Transverse colon (tissue), 4 donors: ENCODE measurements around the gene RHBDL1. TPM values are rescaled to one million over a fixed set of nuclear protein-coding genes. Genes with fewer than 3 reads are reported as not detected.
A peak's percentile ranks its signal among the peaks of the same experiment; 100 is the strongest.

Source experiments
- DNase-seq: peaks from one replicate; pipeline ENCODE4 v3.0.0-alpha.2; 2019
- H3K27ac ChIP-seq, 4 donors: fragments of 200-600 bp; sonication (generic); 2 replicates each; pipeline ENCODE4 v1.5.1; 2016 to 2018; ENCODE audit warnings: inconsistent platforms in 4 of 4
- H3K27me3 ChIP-seq: fragments of 200-600 bp; sonication (generic); 2 replicates; pipeline ENCODE4 v1.5.1; 2017; ENCODE audit warnings: inconsistent platforms
- H3K36me3 ChIP-seq, 4 donors: fragments of 200-600 bp; sonication (generic); 2 replicates each; pipeline ENCODE4 v1.5.1; 2017 to 2019; ENCODE audit warnings: inconsistent platforms in 4 of 4
- H3K4me1 ChIP-seq, 4 donors: fragments of 200-600 bp; sonication (generic); 2 replicates each; pipeline ENCODE4 v1.5.1; 2017 to 2020; ENCODE audit warnings: inconsistent platforms in 4 of 4
- H3K4me3 ChIP-seq, 4 donors: fragments of 200-600 bp; sonication (generic); 1 replicate in 1 of 4; 2 replicates in 3 of 4; pipeline versions ENCODE4 v1.5.1 to v1.6.1; 2017 to 2019; ENCODE audit warnings: inconsistent platforms in 4 of 4
- H3K9me3 ChIP-seq, 2 donors: fragments of 200-600 bp; sonication (generic); 2 replicates each; pipeline ENCODE4 v1.5.1; 2017 to 2019; ENCODE audit warnings: inconsistent platforms in 2 of 2
- EP300 ChIP-seq: sonication (generic); formaldehyde crosslinking; IDR thresholded peaks from one replicate; pipeline ENCODE4 v1.6.1; 2017; ENCODE audit warnings: antibody characterized with exemption, low read depth
- POLR2A ChIP-seq: fragments of 450-650 bp; IDR thresholded peaks from one replicate; pipeline ENCODE4 v1.6.1; 2016; ENCODE audit warnings: antibody characterized with exemption, mild to moderate bottlenecking, moderate library complexity
- POLR2AphosphoS5 ChIP-seq, 3 donors: sonication (generic); formaldehyde crosslinking; IDR thresholded peaks; one replicate each; pipeline ENCODE4 v1.6.1; 2016; ENCODE audit warnings: antibody characterized with exemption in 3 of 3
- WGBS, 2 donors: methylation state at CpG; one replicate each; pipeline ENCODE4 v1.1.5; 2018; ENCODE audit warnings: low coverage in 1 of 2; 5-methylcytosine and 5-hydroxymethylcytosine counted together
- in situ Hi-C, 4 donors: fragments of 200-750 bp; cut with MboI; loops; one replicate each; pipeline versions ENCODE4 v1.15.0 to v1.15.1; 2017; ENCODE audit warnings: low sequenced_read_pairs in 3 of 4, low pct_ligation_motif_present in 1 of 4, low pct_unique_long_range_greater_than_20kb in 1 of 4
- intact Hi-C: fragments of 100-400 bp; cut with DNase I; formaldehyde crosslinking; loops from one replicate; pipeline ENCODE4 v1.15.1; 2023; ENCODE audit warnings: low total_unique reads
- total RNA-seq, 4 donors: library from RNA; depleted of rRNA; stranded (reverse); fragments of >200 nt; gene quantifications; one replicate each; pipeline ENCODE4 v1.1.0, GENCODE V29; 2016
- TF ChIP-seq, protein P1 (sequence below), 5 experiments: fragments of 200-600 bp in 3 of 5; fragments of 450-650 bp in 2 of 5; sonication (generic) in 3 of 5; IDR thresholded peaks; 1 replicate in 2 of 5; 2 replicates in 3 of 5; pipeline ENCODE4 v1.5.1; 2016 to 2017; ENCODE audit warnings: antibody characterized with exemption in 5 of 5, inconsistent platforms in 3 of 5, mild to moderate bottlenecking in 2 of 5, moderate library complexity in 1 of 5

The RHBDL1 gene
- total RNA-seq, 4 donors from 2014 or later = 1.8 to 39.3 (median 8.1) TPM

DNA sequence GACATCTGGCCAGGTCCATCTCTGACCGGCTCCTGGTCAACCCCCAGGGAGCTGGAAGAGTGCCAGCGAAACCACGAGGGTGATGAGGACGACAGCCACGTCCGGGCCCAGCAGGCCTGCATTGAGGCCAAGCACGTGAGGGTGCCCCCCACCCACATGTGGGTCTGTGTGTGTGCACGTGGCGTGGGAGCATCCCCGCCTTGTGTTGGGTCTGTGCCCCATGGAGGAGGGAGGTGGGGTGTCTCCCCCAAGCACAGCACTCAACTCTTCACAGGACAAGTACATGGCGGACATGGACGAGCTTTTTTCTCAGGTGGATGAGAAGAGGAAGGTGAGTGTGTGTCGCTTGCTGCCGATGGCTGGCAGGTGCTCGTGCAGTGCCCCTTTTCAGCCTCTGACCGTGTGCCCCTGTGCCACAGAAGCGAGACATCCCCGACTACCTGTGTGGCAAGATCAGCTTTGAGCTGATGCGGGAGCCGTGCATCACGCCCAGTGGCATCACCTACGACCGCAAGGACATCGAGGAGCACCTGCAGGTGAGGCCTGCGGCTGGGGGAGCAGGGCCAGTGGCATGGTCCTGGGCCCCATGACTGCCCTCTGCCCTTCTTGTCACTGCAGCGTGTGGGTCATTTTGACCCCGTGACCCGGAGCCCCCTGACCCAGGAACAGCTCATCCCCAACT lies 6.4 kb downstream of the RHBDL1 start:
- no peak for TF ChIP-seq POLR2AphosphoS5 (IDR thresholded peaks at IDR 0.05)
- H3K4me3 ChIP-seq = no peak overlapping the region
- 77% methylated on average over 28 of the region's 28 CpGs; no CpG with 5 or more reads in 1 of the 2 donors for WGBS, 2 donors
- no peak for DNase-seq
- intact Hi-C loops = no loop called here
- no peaks in the 10 kb centered on the region for H3K9me3 ChIP-seq
- no peak overlapping the region for H3K27ac ChIP-seq
- H3K4me1 ChIP-seq = peaks cover 34 to 67% (median 53%) of the 10 kb centered on the region in 4 donors
- in situ Hi-C loops = no loop called here
- peaks cover 0 to 9% (median 0%) of the 10 kb centered on the region in 4 donors for H3K36me3 ChIP-seq
- H3K27me3 ChIP-seq = no peaks in the 10 kb centered on the region

DNA sequence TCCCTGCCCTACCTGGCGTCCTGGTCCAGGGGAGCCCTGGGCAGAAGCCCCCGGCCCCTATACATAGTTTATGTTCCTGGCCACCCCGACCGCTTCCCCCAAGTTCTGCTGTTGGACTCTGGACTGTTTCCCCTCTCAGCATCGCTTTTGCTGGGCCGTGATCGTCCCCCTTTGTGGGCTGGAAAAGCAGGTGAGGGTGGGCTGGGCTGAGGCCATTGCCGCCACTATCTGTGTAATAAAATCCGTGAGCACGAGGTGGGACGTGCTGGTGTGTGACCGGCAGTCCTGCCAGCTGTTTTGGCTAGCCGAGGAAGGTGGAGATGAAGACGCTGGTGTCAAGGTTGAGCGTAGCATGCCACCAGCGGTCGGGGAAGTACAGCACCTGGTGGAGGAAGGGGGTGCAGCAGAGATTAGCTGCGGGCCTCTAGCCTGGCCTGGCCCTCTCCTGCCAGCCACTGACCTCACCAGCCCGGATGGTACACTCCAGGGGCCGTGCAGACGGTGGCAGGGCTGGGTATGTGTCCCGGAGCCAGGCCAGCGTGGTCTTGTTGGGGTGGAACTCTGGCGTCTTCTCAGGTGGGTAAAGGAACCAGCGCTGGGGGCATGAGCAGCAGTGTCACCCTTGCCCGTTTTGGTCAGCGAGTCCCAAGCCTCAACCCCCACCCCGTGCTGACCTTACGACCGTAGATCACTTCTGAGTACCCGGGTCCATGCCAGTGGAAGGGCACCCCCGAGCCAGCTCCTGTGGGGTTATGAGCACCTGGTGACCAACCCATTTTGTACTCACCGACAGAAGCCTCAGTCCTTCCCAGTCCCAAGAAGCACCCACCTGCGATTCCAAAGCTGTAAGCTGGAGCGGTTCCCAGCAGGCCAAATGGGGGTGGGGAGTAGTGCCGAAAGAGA lies 7.3 kb downstream of the RHBDL1 start:
- no peak for DNase-seq
- peaks cover 0 to 9% (median 0%) of the 10 kb centered on the region in 4 donors for H3K36me3 ChIP-seq
- intact Hi-C loops (no loop called here), in situ Hi-C loops (no loop called here)
- 79% methylated on average over 32 of the region's 36 CpGs; no CpG with 5 or more reads in 1 of the 2 donors for WGBS, 2 donors
- H3K4me1 ChIP-seq = peaks cover 34 to 60% (median 47%) of the 10 kb centered on the region in 4 donors
- H3K9me3 ChIP-seq = no peaks in the 10 kb centered on the region
- peak overlapping the region in 3 of 4 donors; percentile 78 to 88 (median 78) for H3K27ac ChIP-seq
- no peak for TF ChIP-seq POLR2AphosphoS5 (IDR thresholded peaks at IDR 0.05)
- TF ChIP-seq, protein P1, sequence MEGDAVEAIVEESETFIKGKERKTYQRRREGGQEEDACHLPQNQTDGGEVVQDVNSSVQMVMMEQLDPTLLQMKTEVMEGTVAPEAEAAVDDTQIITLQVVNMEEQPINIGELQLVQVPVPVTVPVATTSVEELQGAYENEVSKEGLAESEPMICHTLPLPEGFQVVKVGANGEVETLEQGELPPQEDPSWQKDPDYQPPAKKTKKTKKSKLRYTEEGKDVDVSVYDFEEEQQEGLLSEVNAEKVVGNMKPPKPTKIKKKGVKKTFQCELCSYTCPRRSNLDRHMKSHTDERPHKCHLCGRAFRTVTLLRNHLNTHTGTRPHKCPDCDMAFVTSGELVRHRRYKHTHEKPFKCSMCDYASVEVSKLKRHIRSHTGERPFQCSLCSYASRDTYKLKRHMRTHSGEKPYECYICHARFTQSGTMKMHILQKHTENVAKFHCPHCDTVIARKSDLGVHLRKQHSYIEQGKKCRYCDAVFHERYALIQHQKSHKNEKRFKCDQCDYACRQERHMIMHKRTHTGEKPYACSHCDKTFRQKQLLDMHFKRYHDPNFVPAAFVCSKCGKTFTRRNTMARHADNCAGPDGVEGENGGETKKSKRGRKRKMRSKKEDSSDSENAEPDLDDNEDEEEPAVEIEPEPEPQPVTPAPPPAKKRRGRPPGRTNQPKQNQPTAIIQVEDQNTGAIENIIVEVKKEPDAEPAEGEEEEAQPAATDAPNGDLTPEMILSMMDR (IDR thresholded peaks at IDR 0.05) = no peak
- no peak for TF ChIP-seq EP300
- TF ChIP-seq POLR2A = no peak
- H3K4me3 ChIP-seq = peak overlapping the region in 3 of 4 donors; percentile 55 to 67 (median 56)
- H3K27me3 ChIP-seq = no peaks in the 10 kb centered on the region

DNA sequence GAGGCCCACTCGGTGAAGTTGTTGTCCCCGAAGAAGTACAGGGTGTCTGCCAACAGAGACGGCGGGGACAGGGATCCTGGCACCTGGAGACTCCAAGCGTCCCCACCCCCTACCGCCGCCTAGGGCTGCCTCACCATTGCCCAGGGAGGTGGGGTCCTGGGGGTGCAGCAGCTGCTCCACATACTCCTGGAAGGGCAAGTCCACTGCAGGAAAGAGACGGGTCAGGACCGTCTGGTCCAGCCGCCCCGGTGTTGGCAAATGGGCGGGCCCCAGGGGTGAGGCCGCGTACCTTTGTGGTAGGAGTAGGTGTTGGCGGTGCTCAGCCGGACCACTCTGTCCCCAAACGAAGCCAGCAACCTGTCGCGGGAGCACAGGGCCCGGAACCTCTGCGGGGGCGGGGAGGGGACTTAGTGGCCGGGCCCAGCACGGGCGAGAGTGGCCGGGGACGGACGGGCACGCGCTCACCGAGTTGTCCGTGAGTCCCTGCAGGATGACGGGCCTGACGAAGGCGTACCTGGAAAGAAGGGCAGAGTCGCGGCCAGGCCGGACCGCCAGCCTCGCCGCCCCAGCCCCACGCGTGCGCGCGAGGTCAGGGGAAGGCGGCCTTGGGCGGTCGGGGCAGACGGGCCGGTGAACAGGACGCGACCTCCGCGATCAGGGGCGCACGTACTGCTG lies 8.1 kb downstream of the RHBDL1 start:
- Histone ChIP-seq H3K27ac (peak overlapping the region; percentile 78 to 94 (median 83)), H3K9me3 (no peaks in the 10 kb centered on the region), H3K4me1 (peaks cover 34 to 55% (median 47%) of the 10 kb centered on the region in 4 donors), H3K27me3 (no peaks in the 10 kb centered on the region), H3K4me3 (peak overlapping the region; percentile 55 to 76 (median 62)), H3K36me3 (peaks cover 0 to 9% (median 0%) of the 10 kb centered on the region in 4 donors)
- TF ChIP-seq, protein P1 (IDR thresholded peaks at IDR 0.05) = no peak
- peak in 2 of 3 donors; percentile 14 to 20 for TF ChIP-seq POLR2AphosphoS5 (IDR thresholded peaks at IDR 0.05)
- peak; percentile 16 for TF ChIP-seq POLR2A
- in situ Hi-C loops (no loop called here), intact Hi-C loops (no loop called here)
- WGBS, 2 donors = 16% methylated on average over 34 of the region's 57 CpGs; no CpG with 5 or more reads in 1 of the 2 donors
- DNase-seq = no peak

DNA sequence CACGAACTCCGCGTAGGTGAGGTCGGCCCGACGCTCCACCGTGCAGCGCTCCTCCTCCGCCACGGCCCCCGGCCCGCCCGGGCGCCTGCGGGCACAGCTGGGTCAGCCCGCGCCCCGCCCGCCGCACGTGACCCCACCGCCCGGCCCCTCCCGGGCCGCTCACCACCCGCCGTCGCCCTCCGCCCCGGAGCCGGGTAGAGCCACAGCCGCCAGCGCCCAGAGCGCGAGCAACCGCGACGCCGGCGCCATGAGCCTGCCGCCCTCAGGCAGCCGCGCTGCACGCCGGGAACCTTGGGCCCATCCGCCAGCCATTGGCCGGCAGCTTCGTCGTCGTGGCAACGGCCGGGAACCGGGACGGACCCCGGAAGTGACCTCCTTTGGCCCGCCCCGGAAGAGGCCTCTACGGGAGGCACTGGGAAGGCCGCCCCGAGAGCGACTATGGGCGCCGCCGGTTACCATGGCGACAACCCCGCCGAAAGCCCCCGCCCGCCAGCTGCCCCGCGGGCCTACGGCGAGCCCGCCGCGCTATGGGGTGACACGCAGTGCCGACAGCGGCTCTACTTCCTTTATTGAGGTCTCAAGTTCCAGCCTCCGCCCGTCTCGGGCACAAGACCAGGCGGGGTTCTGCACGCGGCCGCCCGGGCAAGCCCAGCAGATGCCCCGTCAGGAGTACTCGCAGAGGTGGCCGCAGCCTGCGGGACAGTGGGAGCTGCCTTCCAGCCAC lies 8.8 kb downstream of the RHBDL1 start, which contains the start of gene JMJD8:
Gene JMJD8 (minus strand): TSS at position 264 of the 724 bp plus-strand sequence. CDS start 15 bp downstream, at position 249.
- intact Hi-C loops = no loop called here
- Histone ChIP-seq H3K27ac (peak within 1 kb of the TSS; percentile 78 to 94 (median 83)), H3K9me3 (no peaks in the 10 kb centered on the region), H3K4me1 (peaks cover 36 to 52% (median 48%) of the 10 kb centered on the region in 4 donors), H3K36me3 (peaks cover 0 to 9% (median 0%) of the 10 kb centered on the region in 4 donors), H3K4me3 (peak within 1 kb of the TSS; percentile 55 to 90 (median 62)), H3K27me3 (no peaks in the 10 kb centered on the region)
- in situ Hi-C loops = no loop called here
- DNase-seq = peak; percentile 98
- 0% methylated on average over 29 of the region's 91 CpGs; no CpG with 5 or more reads in 1 of the 2 donors for WGBS, 2 donors
- TF ChIP-seq POLR2A (peak; percentile 51), POLR2AphosphoS5 (IDR thresholded peaks at IDR 0.05) (peak; percentile 65 to 88 (median 83)), EP300 (no peak)
